ENCODE data around the gene GSTO1. TPM values are rescaled to one million over a fixed set of nuclear protein-coding genes. Genes with fewer than 3 reads are reported as not detected.
A peak's percentile ranks its signal among the peaks of the same experiment; 100 is the strongest.

GSTO1 gene
- total and polyA plus RNA-seq, 2 experiments from 2014 or later, result 143 to 387 TPM

GRCh38 chr10:104316321-104317099 lies 61.8 kb downstream of the GSTO1 start:
- Histone ChIP-seq H3K27ac (peak overlapping the region; percentile 70), H3K4me3 (peak overlapping the region; percentile 21; the same call in 1 of the 2 replicates), H3K4me1 (ENCODE audit: insufficient read depth) (peaks cover 29% of the 10 kb centered on the region), H3K9me2 (ENCODE audit: insufficient read depth) (no peaks in the 10 kb centered on the region), H3K36me3 (ENCODE audit: low read depth) (peaks cover 8% of the 10 kb centered on the region; the same call in 1 of the 2 replicates), H3K9ac (peak overlapping the region; percentile 53), H3K9me3 (ENCODE audit: low read depth) (no peaks in the 10 kb centered on the region), H2AFZ (no peak overlapping the region), H3K4me2 (ENCODE audit: unreplicated experiment) (peak overlapping the region; percentile 46), H4K20me1 (ENCODE audit: insufficient read depth) (no peaks in the 10 kb centered on the region), H3F3A (ENCODE audit: insufficient read depth) (peaks cover 22% of the 10 kb centered on the region), H3K79me2 (ENCODE audit: insufficient read depth) (peaks cover 100% of the 10 kb centered on the region), H3K27me3 (replicated peaks; ENCODE audit: insufficient read depth) (no peaks in the 10 kb centered on the region)
- in situ Hi-C loops (cut with MboI), result no loop called here
- TF ChIP-seq EZH2phosphoT487 (IDR thresholded peaks at IDR 0.05; ENCODE audit: insufficient read depth, low read depth) (no peak), EZH2 (IDR thresholded peaks at IDR 0.05; ENCODE audit: insufficient read depth, poor library complexity, severe bottlenecking) (no peak)
- 82 to 84% methylated on average over 9 of the region's 9 CpGs for WGBS, 2 experiments (ENCODE audit: low coverage in 1 of 2, low lambda C conversion rate in 2 of 2, missing lambda C conversion rate in 2 of 2)
- DNase-seq, result no peak

MicroRNA genes within 50 kb of the gene (microRNA counts, 767-probe panel; counts per million panel counts)
- microRNA hsa-miR-609, result 447 counts per million, percentile 86 among the panel's probes with 10 or more counts

Small RNA genes lying within 50 kb of the gene (microRNA-seq; reads per million reads assigned to microRNA genes)
- gene MIR4482 (ENCODE audit: borderline number of aligned reads), result not detected
- not detected for gene MIR609 (ENCODE audit: borderline number of aligned reads)

Small RNA genes lying within 50 kb of the gene (small RNA-seq; reads per million reads assigned to genes)
- gene MIR4482 (ENCODE audit: low read depth, low replicate concordance) (not detected), gene MIR609 (ENCODE audit: low read depth, low replicate concordance) (not detected)

Other genes starting within 250 kb of the GSTO1 start
- gene COL17A1, start 169.0 kb upstream of the GSTO1 start, total RNA-seq (2014; rRNA removed; shearing (Covaris generic)), result 0.25 TPM in 1 of 2 replicates, not detected in the other
- 0.30 and 0.51 TPM in 2 replicates for gene COL17A1, start 169.0 kb upstream of the GSTO1 start, polyA plus RNA-seq (2016; fragmentation: Nextera tagmentation; extraction: Ambion mirVana)
- gene SFR1, start 132.7 kb upstream of the GSTO1 start, total RNA-seq (2014; rRNA removed; shearing (Covaris generic)), result 4.4 and 4.6 TPM in 2 replicates
- gene SFR1, start 132.7 kb upstream of the GSTO1 start, polyA plus RNA-seq (2016; fragmentation: Nextera tagmentation; extraction: Ambion mirVana), result 9.1 TPM in 2 replicates
- gene CFAP43, start 22.5 kb upstream of the GSTO1 start, total RNA-seq (2014; rRNA removed; shearing (Covaris generic)), result not detected in 2 replicates
- 0.14 and 0.29 TPM in 2 replicates for gene CFAP43, start 22.5 kb upstream of the GSTO1 start, polyA plus RNA-seq (2016; fragmentation: Nextera tagmentation; extraction: Ambion mirVana)
- gene GSTO2, start 14.3 kb downstream of the GSTO1 start, total RNA-seq (2014; rRNA removed; shearing (Covaris generic)), result 1.1 and 8.7 TPM in 2 replicates
- gene GSTO2, start 14.3 kb downstream of the GSTO1 start, polyA plus RNA-seq (2016; fragmentation: Nextera tagmentation; extraction: Ambion mirVana), result 2.2 TPM in 2 replicates
- 9.6 and 11.3 TPM in 2 replicates for gene ITPRIP, start 83.6 kb downstream of the GSTO1 start, total RNA-seq (2014; rRNA removed; shearing (Covaris generic))
- gene ITPRIP, start 83.6 kb downstream of the GSTO1 start, polyA plus RNA-seq (2016; fragmentation: Nextera tagmentation; extraction: Ambion mirVana), result 24.7 and 27.2 TPM in 2 replicates
- under 0.01 and 0.22 TPM in 2 replicates for gene CFAP58, start 98.9 kb downstream of the GSTO1 start, total RNA-seq (2014; rRNA removed; shearing (Covaris generic))
- gene CFAP58, start 98.9 kb downstream of the GSTO1 start, polyA plus RNA-seq (2016; fragmentation: Nextera tagmentation; extraction: Ambion mirVana), result 0.20 and 0.30 TPM in 2 replicates